Measurements from ENCODE around the gene ZNF726. TPM values are rescaled to one million over a fixed set of nuclear protein-coding genes. Genes with fewer than 3 reads are reported as not detected.
"Not testable (repeated sequence)": the region's sequence is repeated elsewhere in the genome, so short reads cannot be mapped to it uniquely, and the experiment has no call there.

The ZNF726 gene
- total RNA-seq, 1 donor from 2014 or later = 2.6 TPM

DNA sequence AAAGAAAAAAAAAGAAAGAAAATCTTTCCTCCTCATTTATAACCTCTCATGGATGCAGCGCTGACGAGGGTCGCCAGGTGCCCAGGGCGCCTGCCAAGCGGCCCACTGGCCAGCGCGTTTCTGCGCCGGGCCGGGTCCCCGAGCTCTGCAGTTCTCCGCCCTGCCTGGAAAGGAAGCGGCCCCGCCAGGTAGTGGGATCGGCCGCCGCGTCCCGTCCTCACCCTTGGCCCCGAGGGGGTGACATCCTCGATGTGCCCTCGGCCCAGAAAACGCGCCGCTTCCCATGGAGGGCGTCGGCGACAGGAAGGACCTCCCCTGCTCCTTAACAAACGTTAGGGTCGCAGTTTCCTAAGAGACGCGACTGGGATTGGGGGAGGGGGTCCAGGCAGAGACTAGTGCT lies 56.9 kb downstream of the ZNF726 start:
- Histone ChIP-seq H3K4me3 (ENCODE audit: low read length in 3 of 3) (no peak overlapping the region), H3K9ac (ENCODE audit: low read depth in 1 of 3, low read length in 3 of 3) (no peak overlapping the region), H3K9me3 (ENCODE audit: control insufficient read depth in 3 of 3, low read length in 3 of 3) (no peaks in the 10 kb centered on the region), H3K27ac (ENCODE audit: low read depth, low read length) (no peak overlapping the region), H3K36me3 (ENCODE audit: control insufficient read depth in 3 of 3, insufficient read depth in 3 of 3, low read length in 3 of 3) (no peaks in the 10 kb centered on the region), H3K4me1 (ENCODE audit: control insufficient read depth in 3 of 3, insufficient read depth in 3 of 3, low read length in 3 of 3) (no peaks in the 10 kb centered on the region), H3K27me3 (ENCODE audit: control insufficient read depth in 3 of 3, insufficient read depth in 3 of 3, low read length in 3 of 3) (peaks cover 0 to 17% (median 14%) of the 10 kb centered on the region in 3 donors)

DNA sequence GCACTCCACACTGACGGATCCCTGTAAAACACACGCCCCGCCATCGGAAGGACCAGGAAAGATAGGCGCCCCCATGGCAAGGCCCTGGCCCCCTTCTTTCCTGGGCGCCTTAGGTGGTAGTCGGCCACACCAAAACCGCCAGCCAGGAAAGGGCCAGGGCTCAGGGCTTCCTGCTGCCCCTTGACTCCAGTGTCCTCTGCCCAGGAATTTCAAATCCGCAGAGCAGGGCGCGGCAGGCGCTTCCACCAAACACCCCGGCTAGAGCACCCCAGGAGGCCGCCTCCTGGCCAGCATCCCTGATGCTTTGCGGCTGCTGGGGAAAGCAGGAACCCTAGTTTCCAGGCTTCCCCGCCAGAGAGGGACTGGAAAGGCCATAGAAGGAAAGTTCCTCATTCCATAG lies 57.5 kb downstream of the ZNF726 start:
- Histone ChIP-seq H3K27ac (ENCODE audit: low read depth, low read length) (no peak overlapping the region), H3K27me3 (ENCODE audit: control insufficient read depth in 3 of 3, insufficient read depth in 3 of 3, low read length in 3 of 3) (peaks cover 0 to 17% (median 14%) of the 10 kb centered on the region in 3 donors), H3K4me3 (ENCODE audit: low read length in 3 of 3) (no peak overlapping the region), H3K4me1 (ENCODE audit: control insufficient read depth in 3 of 3, insufficient read depth in 3 of 3, low read length in 3 of 3) (no peaks in the 10 kb centered on the region), H3K9me3 (ENCODE audit: control insufficient read depth in 3 of 3, low read length in 3 of 3) (no peaks in the 10 kb centered on the region), H3K36me3 (ENCODE audit: control insufficient read depth in 3 of 3, insufficient read depth in 3 of 3, low read length in 3 of 3) (no peaks in the 10 kb centered on the region), H3K9ac (ENCODE audit: low read depth in 1 of 3, low read length in 3 of 3) (no peak overlapping the region)

DNA sequence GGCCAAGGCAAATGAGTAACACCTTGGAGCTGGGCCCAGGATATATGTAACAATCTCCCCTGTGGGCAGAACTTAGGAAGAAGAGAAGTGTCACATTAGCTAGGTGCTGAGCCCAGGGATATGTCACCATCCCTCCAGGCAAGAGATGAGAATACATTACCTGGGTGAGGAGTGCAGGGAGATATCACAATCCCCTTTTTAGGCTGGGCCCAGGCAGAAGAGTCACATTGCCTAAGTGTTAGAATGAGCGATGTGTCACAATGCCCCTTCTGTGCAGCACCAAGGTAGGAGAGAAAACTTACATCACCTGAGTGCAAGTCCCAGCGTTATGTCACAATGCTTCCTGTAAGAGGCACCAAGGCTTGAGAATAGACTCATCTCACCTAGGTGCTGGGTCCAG lies 60.3 kb downstream of the ZNF726 start:
- Histone ChIP-seq H3K36me3 (ENCODE audit: control insufficient read depth in 3 of 3, insufficient read depth in 3 of 3, low read length in 3 of 3) (no peaks in the 10 kb centered on the region), H3K9me3 (ENCODE audit: control insufficient read depth in 3 of 3, low read length in 3 of 3) (no peaks in the 10 kb centered on the region), H3K9ac (ENCODE audit: low read depth in 1 of 3, low read length in 3 of 3) (no peak overlapping the region), H3K4me1 (ENCODE audit: control insufficient read depth in 3 of 3, insufficient read depth in 3 of 3, low read length in 3 of 3) (no peaks in the 10 kb centered on the region), H3K27ac (ENCODE audit: low read depth, low read length) (no peak overlapping the region), H3K4me3 (ENCODE audit: low read length in 3 of 3) (no peak overlapping the region), H3K27me3 (ENCODE audit: control insufficient read depth in 3 of 3, insufficient read depth in 3 of 3, low read length in 3 of 3) (peaks cover 0 to 11% (median 10%) of the 10 kb centered on the region in 3 donors)

DNA sequence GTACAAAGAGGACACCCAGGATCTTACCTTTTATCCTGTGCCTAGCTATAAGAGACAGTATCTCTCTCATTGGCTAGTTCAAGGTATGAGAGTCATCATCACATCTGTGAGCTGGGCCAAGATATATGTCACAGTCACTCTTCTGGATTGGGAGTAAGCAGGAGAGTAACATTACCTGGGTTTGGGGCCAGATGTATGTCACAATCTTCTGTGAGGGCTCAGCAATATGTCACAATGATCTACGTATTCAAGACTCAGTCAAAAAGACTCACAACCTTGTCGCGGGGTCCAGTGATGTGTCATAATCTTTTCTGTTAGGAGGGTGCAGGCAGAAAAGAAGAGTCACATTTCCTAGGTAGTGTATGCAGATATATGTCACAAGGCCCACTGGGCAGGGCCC lies 61.9 kb downstream of the ZNF726 start:
- H3K4me1 ChIP-seq (ENCODE audit: control insufficient read depth in 3 of 3, insufficient read depth in 3 of 3, low read length in 3 of 3); H3K36me3 ChIP-seq (ENCODE audit: control insufficient read depth in 3 of 3, insufficient read depth in 3 of 3, low read length in 3 of 3); H3K9ac ChIP-seq (ENCODE audit: low read depth in 1 of 3, low read length in 3 of 3); H3K27me3 ChIP-seq (ENCODE audit: control insufficient read depth in 3 of 3, insufficient read depth in 3 of 3, low read length in 3 of 3); H3K9me3 ChIP-seq (ENCODE audit: control insufficient read depth in 3 of 3, low read length in 3 of 3); H3K4me3 ChIP-seq (ENCODE audit: low read length in 3 of 3); H3K27ac ChIP-seq (ENCODE audit: low read depth, low read length): not testable (repeated sequence)

- not testable (repeated sequence) for H3K9me3 ChIP-seq (ENCODE audit: control insufficient read depth in 3 of 3, low read length in 3 of 3); H3K4me1 ChIP-seq (ENCODE audit: control insufficient read depth in 3 of 3, insufficient read depth in 3 of 3, low read length in 3 of 3); H3K36me3 ChIP-seq (ENCODE audit: control insufficient read depth in 3 of 3, insufficient read depth in 3 of 3, low read length in 3 of 3); H3K27me3 ChIP-seq (ENCODE audit: control insufficient read depth in 3 of 3, insufficient read depth in 3 of 3, low read length in 3 of 3); H3K27ac ChIP-seq (ENCODE audit: low read depth, low read length); H3K4me3 ChIP-seq (ENCODE audit: low read length in 3 of 3); H3K9ac ChIP-seq (ENCODE audit: low read depth in 1 of 3, low read length in 3 of 3)
These were observed 62.6 kb downstream of the ZNF726 start for GRCh38 chr19:23977256-23977655.

GRCh38 chr19:23978068-23978467 lies 63.4 kb downstream of the ZNF726 start:
- no peaks in the 10 kb centered on the region for H3K36me3 ChIP-seq (ENCODE audit: control insufficient read depth in 3 of 3, insufficient read depth in 3 of 3, low read length in 3 of 3)
- H3K27me3 ChIP-seq (ENCODE audit: control insufficient read depth in 3 of 3, insufficient read depth in 3 of 3, low read length in 3 of 3) = no peaks in the 10 kb centered on the region
- H3K9ac ChIP-seq (ENCODE audit: low read depth in 1 of 3, low read length in 3 of 3) = no peak overlapping the region
- H3K27ac ChIP-seq (ENCODE audit: low read depth, low read length) = no peak overlapping the region
- H3K4me3 ChIP-seq (ENCODE audit: low read length in 3 of 3) = no peak overlapping the region
- H3K4me1 ChIP-seq (ENCODE audit: control insufficient read depth in 3 of 3, insufficient read depth in 3 of 3, low read length in 3 of 3) = no peaks in the 10 kb centered on the region
- no peaks in the 10 kb centered on the region for H3K9me3 ChIP-seq (ENCODE audit: control insufficient read depth in 3 of 3, low read length in 3 of 3)

- Histone ChIP-seq H3K4me3 (ENCODE audit: low read length in 3 of 3) (no peak overlapping the region), H3K36me3 (ENCODE audit: control insufficient read depth in 3 of 3, insufficient read depth in 3 of 3, low read length in 3 of 3) (no peaks in the 10 kb centered on the region), H3K27ac (ENCODE audit: low read depth, low read length) (no peak overlapping the region), H3K9ac (ENCODE audit: low read depth in 1 of 3, low read length in 3 of 3) (no peak overlapping the region), H3K27me3 (ENCODE audit: control insufficient read depth in 3 of 3, insufficient read depth in 3 of 3, low read length in 3 of 3) (no peaks in the 10 kb centered on the region), H3K9me3 (ENCODE audit: control insufficient read depth in 3 of 3, low read length in 3 of 3) (no peaks in the 10 kb centered on the region), H3K4me1 (ENCODE audit: control insufficient read depth in 3 of 3, insufficient read depth in 3 of 3, low read length in 3 of 3) (no peaks in the 10 kb centered on the region)
These were observed 66.1 kb downstream of the ZNF726 start for GRCh38 chr19:23980805-23981204.

DNA sequence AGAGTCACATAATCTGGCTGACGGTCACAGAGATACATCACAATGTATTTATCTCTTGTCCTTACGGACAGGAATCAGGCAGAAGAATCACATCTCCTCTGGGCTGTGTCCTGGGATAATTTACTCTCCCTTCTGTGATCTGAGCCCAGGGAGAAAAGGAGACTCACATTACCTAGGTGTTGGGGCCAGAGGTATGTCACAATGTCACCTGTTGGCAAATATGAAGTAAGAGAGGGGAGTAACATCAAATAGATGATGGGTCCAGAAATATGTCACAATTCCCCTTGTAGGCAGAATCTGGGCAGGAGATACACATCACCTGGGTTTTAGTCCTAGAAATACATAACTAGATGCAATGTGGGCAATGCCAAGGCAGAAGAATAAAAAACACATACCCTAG lies 67.2 kb downstream of the ZNF726 start:
- H3K4me3 ChIP-seq (ENCODE audit: low read length in 3 of 3) = no peak overlapping the region
- H3K27me3 ChIP-seq (ENCODE audit: control insufficient read depth in 3 of 3, insufficient read depth in 3 of 3, low read length in 3 of 3) = no peaks in the 10 kb centered on the region
- no peaks in the 10 kb centered on the region for H3K4me1 ChIP-seq (ENCODE audit: control insufficient read depth in 3 of 3, insufficient read depth in 3 of 3, low read length in 3 of 3)
- no peak overlapping the region for H3K27ac ChIP-seq (ENCODE audit: low read depth, low read length)
- H3K36me3 ChIP-seq (ENCODE audit: control insufficient read depth in 3 of 3, insufficient read depth in 3 of 3, low read length in 3 of 3) = no peaks in the 10 kb centered on the region
- no peak overlapping the region for H3K9ac ChIP-seq (ENCODE audit: low read depth in 1 of 3, low read length in 3 of 3)
- H3K9me3 ChIP-seq (ENCODE audit: control insufficient read depth in 3 of 3, low read length in 3 of 3) = no peaks in the 10 kb centered on the region

- Histone ChIP-seq H3K4me3 (ENCODE audit: low read length in 3 of 3) (no peak overlapping the region), H3K27ac (ENCODE audit: low read depth, low read length) (no peak overlapping the region), H3K9ac (ENCODE audit: low read depth in 1 of 3, low read length in 3 of 3) (no peak overlapping the region), H3K9me3 (ENCODE audit: control insufficient read depth in 3 of 3, low read length in 3 of 3) (no peaks in the 10 kb centered on the region), H3K27me3 (ENCODE audit: control insufficient read depth in 3 of 3, insufficient read depth in 3 of 3, low read length in 3 of 3) (no peaks in the 10 kb centered on the region), H3K36me3 (ENCODE audit: control insufficient read depth in 3 of 3, insufficient read depth in 3 of 3, low read length in 3 of 3) (no peaks in the 10 kb centered on the region), H3K4me1 (ENCODE audit: control insufficient read depth in 3 of 3, insufficient read depth in 3 of 3, low read length in 3 of 3) (no peaks in the 10 kb centered on the region)
These were observed 68.7 kb downstream of the ZNF726 start for GRCh38 chr19:23983406-23983805.

All from skeletal muscle tissue (tissue), 4 donors.